ENCODE results near the gene TRAPPC6A.
A peak's percentile ranks its signal among the peaks of the same experiment; 100 is the strongest.

Gene TRAPPC6A

GRCh38 chr19:45161738-45162607, 16.1 kb downstream of the TRAPPC6A start:
- no peak for DNase-seq

DNA sequence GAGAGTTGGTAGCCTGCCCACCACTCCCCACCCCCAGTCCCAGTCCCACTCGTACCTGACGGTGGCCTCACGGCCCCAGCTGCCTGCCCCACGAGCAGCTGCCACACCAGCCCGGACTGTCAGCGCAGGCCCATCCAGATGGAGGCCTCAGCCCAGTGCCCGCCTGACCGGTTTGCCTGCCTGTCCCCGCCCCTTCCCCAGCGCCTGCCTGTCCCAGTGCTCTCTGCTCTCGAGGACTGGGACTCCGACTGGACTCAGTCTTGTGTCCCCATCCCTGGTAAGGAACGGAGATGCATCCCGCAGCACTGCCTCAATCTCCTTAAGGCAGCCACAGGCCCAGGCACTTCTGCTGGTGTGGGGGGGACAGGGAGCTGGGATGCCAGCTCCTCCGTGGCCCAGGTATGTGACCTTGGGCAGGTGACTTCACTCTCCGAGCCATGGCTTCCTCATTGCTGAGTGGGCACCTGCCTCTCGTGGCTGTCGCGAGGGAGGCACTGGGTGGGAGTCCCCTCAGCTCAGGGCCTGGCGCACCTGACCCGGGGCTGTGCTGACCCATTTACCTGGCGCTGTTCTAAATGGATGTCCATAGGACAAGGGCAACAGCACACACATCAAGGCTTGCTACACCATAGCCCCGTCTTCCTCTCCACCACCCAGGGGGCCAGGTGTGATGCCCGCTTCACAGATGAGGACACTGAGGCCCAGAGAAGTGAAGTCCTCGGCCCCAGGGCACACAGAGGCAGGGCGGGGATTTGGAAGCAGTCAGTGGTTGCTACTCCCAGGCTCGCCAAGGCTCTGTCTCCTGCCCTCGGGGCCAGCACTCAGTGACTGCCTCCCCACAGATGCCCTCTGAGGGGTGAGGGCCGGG, 16.9 kb downstream of the TRAPPC6A start, which contains the start of gene NKPD1:
TSS of gene NKPD1 (minus strand) at position 113 of the 868 bp plus-strand sequence. CDS start 832 bp downstream, outside the sequence.
- no peak for DNase-seq

DNA sequence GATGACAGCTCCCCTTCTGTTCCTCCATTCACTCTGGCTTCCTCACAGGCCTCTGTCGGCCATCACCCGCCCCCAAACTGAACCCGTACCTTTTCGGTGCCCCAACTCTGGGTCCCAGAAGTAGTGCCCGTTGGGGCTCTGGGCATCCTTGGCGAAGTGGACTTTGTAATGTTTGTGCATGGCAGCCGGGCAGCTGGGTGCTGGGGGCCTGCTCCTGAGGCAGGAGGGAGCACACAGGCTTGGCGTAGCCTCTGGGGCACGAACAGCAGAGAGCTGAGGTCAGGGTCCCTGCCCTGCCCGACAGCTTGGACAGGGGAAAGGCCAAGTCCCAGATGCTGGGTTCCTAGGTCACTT, 18.1 kb downstream of the TRAPPC6A start:
- DNase-seq = no peak

DNA sequence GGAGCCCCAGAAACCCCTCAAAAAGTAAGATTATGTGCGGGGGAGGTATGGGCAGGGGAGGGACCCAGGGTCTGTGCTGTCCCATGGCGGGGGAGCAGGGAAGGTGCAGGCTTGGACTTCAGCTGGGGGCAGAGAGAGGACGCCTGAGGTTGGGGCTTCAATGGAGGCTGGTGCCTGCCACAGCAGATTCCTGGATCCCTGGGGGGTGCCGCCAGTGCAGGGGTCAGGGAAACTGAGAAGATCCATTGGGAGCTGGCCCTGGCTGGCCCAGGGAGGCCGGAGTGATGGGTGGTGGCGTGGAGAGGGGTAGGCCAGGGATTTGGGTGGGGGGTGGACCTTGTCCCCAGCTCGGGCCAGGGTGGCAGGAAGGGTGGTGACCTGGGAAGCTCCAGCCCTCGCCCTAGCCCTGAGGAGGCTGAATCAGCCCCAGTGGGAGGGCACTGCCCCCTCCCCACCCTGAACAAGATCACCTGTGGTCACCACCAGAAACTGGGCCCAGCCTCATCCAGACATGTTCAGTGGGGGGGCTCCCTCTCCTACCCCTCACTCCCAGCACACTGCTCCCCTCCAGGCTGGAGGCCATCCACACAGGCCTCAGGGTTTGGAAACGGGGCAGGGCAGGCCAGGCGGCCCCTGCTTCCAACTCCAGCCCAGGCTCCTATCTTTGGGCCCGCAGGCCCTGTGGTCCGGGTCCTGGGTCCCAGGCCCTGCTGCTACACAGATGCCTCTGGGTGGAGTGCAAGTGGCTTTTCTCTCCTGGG, 18.6 kb downstream of the TRAPPC6A start:
- DNase-seq = no peak

GRCh38 chr19:45158503-45159209, 19.4 kb downstream of the TRAPPC6A start:
- no peak for DNase-seq

DNA sequence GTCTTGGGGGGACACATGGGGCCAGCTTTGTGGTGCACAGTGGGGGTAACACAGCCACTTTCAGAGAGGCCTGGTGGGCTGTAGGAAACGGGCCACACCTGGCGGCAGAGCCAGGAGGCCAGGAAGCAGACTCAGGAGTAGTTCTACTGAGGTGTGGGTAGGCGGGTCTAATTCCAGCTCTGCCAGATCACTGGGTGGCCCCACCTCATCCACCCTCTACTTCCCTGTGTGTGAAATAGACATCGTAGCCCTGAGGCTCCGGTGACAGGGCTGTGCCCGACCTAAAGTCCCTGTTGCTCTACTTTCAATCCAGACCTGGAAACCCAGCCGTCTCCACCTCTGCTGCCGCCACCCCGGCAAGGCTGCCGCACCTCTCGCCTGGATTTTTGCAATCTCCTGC, 21.3 kb downstream of the TRAPPC6A start:
- no peak for DNase-seq

- DNase-seq = no peak
These were observed 21.9 kb downstream of the TRAPPC6A start for GRCh38 chr19:45156011-45156630.

DNA sequence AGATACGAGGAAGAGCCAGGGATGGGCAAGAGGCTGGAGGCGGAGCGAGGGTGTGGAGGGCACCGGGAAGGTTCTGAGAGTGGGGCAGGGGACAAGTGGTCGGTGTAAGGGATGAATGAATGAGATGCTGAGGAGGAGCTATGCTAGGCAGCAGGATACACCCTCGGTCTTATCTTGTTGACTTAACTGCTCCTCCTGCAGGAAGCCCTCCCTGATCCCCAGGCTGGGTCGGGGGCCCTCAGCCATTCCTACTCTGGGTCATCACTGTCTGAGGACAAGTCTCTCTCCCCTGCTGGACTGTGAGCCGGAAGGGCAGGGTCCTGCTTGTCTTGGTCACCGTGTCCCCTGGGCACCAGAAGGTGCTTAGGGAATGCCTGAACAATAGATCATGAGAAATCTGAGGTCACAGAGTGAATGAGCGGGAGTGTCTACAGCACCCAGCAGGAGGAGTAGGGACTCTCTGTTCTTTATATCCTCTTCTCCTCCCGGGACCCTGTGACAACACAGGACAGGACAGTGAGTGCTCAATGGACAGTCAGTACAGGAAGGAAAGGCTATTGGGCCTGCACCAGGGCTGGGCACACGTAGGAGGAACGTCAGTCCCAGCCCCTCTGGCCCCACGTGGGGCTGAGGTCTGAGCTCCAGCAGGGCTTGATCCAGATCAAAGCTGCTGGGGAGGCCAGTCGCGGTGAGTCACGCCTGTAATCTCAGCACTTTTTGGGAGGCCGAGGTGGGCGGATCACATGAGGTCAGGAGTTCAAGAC, 23.8 kb downstream of the TRAPPC6A start:
- peak; percentile 92 for DNase-seq

GRCh38 chr19:45153339-45154063, 24.5 kb downstream of the TRAPPC6A start:
- no peak for DNase-seq

GRCh38 chr19:45152504-45153338, 25.3 kb downstream of the TRAPPC6A start:
- no peak for DNase-seq

GRCh38 chr19:45151821-45152503, 26.1 kb downstream of the TRAPPC6A start:
- DNase-seq = no peak

DNA sequence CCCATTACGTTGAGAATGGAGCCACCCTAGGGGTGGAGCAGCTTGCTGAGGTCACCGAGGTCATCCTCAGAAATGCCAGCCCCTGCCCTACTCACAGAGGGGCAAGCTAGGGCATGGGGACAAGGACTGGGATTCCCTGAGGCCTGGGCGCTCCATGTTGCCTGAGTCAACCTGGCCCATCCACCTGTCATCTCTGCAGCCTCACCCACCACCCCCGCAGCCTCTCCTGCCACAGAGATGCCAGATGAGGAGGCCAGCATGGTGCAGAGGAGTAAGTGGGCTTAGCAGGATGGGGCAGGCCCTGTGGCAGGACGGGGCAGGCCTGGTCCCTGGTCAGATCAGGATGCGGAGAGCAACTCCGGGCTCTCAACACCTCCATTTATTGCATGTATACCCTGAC, 26.7 kb downstream of the TRAPPC6A start:
- no peak for DNase-seq

DNA sequence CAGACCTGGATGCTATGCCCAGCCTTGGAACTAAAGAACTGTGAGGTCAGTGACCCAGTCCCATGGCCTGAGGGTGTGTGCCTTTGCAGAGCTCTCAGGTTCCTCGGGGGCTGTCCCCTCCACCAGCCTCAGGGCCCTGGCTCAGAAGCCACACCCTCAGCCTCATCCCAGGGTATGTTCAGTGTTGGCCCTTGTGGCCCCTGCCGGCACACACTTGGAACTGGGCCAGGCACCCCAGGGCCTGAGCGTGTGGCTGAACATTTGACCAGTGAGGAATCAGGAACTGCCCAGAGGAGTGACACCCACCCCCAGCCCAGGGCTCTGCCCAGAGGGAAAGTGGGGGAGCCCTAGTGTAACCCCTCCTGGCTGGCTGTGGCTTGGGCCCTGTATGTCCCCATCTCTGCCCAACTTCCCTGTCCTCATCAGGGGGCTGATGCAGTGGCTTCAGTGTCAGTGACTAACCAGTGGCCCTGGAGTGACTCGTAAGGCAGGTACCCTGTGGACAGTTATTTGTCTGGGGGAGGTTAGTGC, 27.2 kb downstream of the TRAPPC6A start:
- DNase-seq = peak; percentile 39

GRCh38 chr19:45150180-45150579, 27.9 kb downstream of the TRAPPC6A start:
- no peak for DNase-seq

GRCh38 chr19:45149129-45149528, 28.9 kb downstream of the TRAPPC6A start:
- no peak for DNase-seq

DNA sequence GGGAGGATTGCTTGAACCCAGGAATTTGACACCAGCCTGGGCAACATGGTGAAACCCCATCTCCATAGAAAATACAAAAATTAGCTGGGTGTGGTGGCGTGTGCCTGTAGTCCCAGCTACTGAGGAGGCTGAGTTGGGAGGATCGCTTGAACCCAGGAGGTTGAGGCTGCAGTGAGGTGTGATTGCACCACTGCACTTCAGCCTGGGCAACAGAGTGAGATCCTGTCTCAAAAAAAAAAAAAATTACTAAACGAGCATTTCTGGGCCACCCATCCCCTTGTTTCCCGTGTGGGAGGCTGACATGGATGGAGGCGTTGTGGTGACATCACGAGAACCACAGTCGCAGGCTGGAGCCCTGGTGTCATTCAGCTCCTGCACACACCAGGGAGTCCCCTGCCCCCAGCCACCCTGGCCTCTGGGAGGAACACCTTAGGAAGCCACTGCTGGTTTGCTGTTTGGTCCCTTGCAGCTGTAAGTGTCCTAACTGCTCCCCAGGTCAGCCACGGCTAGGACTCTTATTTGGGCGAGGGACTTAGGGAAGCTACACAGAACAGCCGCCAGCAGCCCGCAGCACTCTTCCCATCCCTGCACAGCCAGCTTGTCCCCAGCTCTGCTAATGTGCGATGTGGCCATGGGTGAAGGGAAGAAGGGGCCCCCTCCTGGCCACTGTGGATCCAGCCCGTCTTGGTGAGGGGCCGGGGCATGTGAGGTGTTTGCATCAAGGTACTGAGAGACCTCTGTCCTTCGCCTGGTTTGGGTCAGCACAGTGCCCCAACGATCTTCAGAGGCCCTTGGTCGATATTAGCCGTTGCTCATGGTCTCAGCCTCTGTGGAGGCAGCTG, 30.0 kb downstream of the TRAPPC6A start:
- no peak for DNase-seq

- DNase-seq = no peak
These were observed 31.3 kb downstream of the TRAPPC6A start for GRCh38 chr19:45146741-45147205.
